ENCODE results near the gene SPSB2. TPM values are rescaled to one million over a fixed set of nuclear protein-coding genes. Genes with fewer than 3 reads are reported as not detected.

Gene SPSB2
- total and polyA plus RNA-seq, 9 of the 15 experiments (the other 6 are each of a cell fraction or from before 2014, with no cell fraction given): 0.10 to 10.6 (median 1.9) TPM

DNA sequence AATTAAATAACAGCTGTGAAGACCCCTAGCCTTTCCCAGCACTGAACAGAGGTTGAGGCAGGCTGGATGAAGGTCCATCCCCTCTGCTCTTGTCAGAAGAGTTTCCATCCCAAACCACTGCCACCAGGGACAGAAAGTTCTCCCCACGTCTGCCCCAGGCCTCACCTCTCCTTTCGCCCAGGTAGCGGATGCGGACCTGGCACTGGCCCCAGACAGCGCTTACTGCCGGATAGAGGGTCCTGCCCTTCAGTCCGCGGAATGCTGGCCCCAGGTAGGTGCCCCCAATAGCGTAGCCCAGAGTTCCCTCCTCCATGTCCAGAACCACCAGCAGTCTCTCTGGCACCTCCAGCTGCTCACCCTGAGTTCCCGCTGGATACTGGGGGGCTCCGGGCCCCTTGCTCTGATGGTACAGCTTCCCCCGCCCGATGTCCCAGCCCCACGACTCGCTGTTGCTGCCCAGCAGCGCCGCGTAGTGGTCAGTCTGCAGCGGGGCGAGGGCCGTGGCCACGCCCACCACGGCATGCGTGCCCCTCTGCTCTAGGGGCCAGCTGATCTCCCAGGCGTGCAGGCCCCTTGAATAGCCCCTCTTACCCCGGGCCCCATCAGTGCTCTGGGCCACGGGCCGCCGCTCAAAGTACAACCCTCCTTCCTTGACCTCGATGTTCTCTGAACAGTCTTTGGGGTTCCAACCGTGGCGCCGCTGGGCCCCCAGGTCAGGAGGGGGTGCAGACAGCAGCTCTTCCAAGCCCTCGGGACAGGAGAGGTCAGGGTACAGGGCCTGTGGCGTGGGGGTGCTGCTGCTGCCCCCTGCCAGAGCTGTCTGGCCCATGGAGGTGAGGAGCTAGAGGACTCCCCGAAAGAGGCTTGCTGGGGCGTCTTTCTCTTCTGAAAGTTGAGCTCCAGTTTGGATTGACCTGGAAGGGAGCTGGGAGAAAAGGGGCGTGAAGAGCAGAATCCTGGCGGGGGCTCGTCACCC, 742 bp downstream of the SPSB2 start:
- CTCF ChIA-PET (ENCODE audit: low intra/inter-chr PET ratio): interaction anchor here (0.7 kb wide), 1 partner anchor 170 kb away, joined by 3 read pairs; no protein-coding TSS in a partner anchor
- TF ChIP-seq ZNF217 (CRISPR knock-in tag; IDR thresholded peaks at IDR 0.05): no peak
- TF ChIP-seq, protein P1, sequence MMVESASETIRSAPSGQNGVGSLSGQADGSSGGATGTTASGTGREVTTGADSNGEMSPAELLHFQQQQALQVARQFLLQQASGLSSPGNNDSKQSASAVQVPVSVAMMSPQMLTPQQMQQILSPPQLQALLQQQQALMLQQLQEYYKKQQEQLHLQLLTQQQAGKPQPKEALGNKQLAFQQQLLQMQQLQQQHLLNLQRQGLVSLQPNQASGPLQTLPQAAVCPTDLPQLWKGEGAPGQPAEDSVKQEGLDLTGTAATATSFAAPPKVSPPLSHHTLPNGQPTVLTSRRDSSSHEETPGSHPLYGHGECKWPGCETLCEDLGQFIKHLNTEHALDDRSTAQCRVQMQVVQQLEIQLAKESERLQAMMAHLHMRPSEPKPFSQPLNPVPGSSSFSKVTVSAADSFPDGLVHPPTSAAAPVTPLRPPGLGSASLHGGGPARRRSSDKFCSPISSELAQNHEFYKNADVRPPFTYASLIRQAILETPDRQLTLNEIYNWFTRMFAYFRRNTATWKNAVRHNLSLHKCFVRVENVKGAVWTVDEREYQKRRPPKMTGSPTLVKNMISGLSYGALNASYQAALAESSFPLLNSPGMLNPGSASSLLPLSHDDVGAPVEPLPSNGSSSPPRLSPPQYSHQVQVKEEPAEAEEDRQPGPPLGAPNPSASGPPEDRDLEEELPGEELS (CRISPR knock-in tag; IDR thresholded peaks at IDR 0.05; ENCODE audit: borderline replicate concordance): no peak
- TF ChIP-seq NCOR1 (IDR thresholded peaks at IDR 0.05): no peak
- TF ChIP-seq BRF1 (IDR thresholded peaks at IDR 0.05; ENCODE audit: borderline replicate concordance, extremely low read depth, insufficient read length): no peak
- TF ChIP-seq, protein P2, sequence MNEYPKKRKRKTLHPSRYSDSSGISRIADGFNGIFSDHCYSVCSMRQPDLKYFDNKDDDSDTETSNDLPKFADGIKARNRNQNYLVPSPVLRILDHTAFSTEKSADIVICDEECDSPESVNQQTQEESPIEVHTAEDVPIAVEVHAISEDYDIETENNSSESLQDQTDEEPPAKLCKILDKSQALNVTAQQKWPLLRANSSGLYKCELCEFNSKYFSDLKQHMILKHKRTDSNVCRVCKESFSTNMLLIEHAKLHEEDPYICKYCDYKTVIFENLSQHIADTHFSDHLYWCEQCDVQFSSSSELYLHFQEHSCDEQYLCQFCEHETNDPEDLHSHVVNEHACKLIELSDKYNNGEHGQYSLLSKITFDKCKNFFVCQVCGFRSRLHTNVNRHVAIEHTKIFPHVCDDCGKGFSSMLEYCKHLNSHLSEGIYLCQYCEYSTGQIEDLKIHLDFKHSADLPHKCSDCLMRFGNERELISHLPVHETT (CRISPR knock-in tag; conservative IDR thresholded peaks at IDR 0.05 in 1 of 2, IDR thresholded peaks at IDR 0.05 in 1 of 2): no peak
- TF ChIP-seq ZNF707 (CRISPR knock-in tag; conservative IDR thresholded peaks at IDR 0.05): no peak
- TF ChIP-seq ZKSCAN1 (IDR thresholded peaks at IDR 0.05; ENCODE audit: low read depth, low read length): no peak
- no peak for TF ChIP-seq MECOM (CRISPR knock-in tag; IDR thresholded peaks at IDR 0.05)
- TF ChIP-seq, protein P3, sequence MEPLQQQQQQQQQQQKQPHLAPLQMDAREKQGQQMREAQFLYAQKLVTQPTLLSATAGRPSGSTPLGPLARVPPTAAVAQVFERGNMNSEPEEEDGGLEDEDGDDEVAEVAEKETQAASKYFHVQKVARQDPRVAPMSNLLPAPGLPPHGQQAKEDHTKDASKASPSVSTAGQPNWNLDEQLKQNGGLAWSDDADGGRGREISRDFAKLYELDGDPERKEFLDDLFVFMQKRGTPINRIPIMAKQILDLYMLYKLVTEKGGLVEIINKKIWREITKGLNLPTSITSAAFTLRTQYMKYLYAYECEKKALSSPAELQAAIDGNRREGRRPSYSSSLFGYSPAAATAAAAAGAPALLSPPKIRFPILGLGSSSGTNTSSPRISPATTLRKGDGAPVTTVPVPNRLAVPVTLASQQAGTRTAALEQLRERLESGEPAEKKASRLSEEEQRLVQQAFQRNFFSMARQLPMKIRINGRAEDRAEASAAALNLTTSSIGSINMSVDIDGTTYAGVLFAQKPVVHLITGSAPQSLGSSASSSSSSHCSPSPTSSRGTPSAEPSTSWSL (CRISPR knock-in tag; IDR thresholded peaks at IDR 0.05; ENCODE audit: borderline replicate concordance): no peak
- TF ChIP-seq, protein P4, sequence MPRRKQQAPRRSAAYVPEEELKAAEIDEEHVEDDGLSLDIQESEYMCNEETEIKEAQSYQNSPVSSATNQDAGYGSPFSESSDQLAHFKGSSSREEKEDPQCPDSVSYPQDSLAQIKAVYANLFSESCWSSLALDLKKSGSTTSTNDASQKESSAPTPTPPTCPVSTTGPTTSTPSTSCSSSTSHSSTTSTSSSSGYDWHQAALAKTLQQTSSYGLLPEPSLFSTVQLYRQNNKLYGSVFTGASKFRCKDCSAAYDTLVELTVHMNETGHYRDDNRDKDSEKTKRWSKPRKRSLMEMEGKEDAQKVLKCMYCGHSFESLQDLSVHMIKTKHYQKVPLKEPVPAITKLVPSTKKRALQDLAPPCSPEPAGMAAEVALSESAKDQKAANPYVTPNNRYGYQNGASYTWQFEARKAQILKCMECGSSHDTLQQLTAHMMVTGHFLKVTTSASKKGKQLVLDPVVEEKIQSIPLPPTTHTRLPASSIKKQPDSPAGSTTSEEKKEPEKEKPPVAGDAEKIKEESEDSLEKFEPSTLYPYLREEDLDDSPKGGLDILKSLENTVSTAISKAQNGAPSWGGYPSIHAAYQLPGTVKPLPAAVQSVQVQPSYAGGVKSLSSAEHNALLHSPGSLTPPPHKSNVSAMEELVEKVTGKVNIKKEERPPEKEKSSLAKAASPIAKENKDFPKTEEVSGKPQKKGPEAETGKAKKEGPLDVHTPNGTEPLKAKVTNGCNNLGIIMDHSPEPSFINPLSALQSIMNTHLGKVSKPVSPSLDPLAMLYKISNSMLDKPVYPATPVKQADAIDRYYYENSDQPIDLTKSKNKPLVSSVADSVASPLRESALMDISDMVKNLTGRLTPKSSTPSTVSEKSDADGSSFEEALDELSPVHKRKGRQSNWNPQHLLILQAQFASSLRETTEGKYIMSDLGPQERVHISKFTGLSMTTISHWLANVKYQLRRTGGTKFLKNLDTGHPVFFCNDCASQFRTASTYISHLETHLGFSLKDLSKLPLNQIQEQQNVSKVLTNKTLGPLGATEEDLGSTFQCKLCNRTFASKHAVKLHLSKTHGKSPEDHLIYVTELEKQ (CRISPR knock-in tag; IDR thresholded peaks at IDR 0.05): no peak

More for the DNA sequence above, 742 bp downstream of the SPSB2 start:
- ATAC-seq: peak; percentile 76
- in situ Hi-C loops (cut with MboI) (no loop called here), intact Hi-C loops (cut with micrococcal nuclease) (loop anchor here (2.0 kb wide), 1 partner anchor 18 kb away; no protein-coding TSS in a partner anchor)
- Histone ChIP-seq H3K9me3 (replicated peaks; ENCODE audit: control insufficient read depth, insufficient read depth, low read depth, low read length) (no peaks in the 10 kb centered on the region), H3K9me1 (ENCODE audit: control insufficient read depth, insufficient read depth, low read length) (no peaks in the 10 kb centered on the region), H3K4me1 (replicated peaks in 1 of 2; ENCODE audit: control insufficient read depth in 2 of 2, insufficient read depth in 2 of 2, low read length in 2 of 2) (peaks cover 30 to 52% of the 10 kb centered on the region in 2 experiments; a peak in 4 of 5 replicates), H3K36me3 (ENCODE audit: control insufficient read depth, insufficient read depth, low read length) (peaks cover 46% of the 10 kb centered on the region), H3K4me3 (peak overlapping the region; percentile 73), H3K4me2 (ENCODE audit: insufficient read depth, low read length) (peak overlapping the region; percentile 88), H3K9ac (ENCODE audit: insufficient read depth in 1 of 2, low read depth in 2 of 2, low read length in 2 of 2) (peak overlapping the region; percentile 81 to 95), H3K27ac (ENCODE audit: extremely low read depth, low read depth, low read length) (peak overlapping the region; percentile 78), H3K79me2 (ENCODE audit: control insufficient read depth, insufficient read depth, low read length) (peaks cover 59% of the 10 kb centered on the region), H2AFZ (ENCODE audit: low read depth, low read length) (no peak overlapping the region), H3K27me3 (ENCODE audit: control insufficient read depth in 2 of 2, insufficient read depth in 2 of 2, low read length in 2 of 2) (no peaks in the 10 kb centered on the region), H4K20me1 (replicated peaks; ENCODE audit: control insufficient read depth, insufficient read depth, low read length) (peaks cover 47% of the 10 kb centered on the region)
- TSS peak; percentile 84 for BruUV-seq (replicated peaks)
- WGBS (ENCODE audit: insufficient coverage, low coverage, missing lambda C conversion rate): 4% methylated on average over 23 of the region's 40 CpGs
- FAIRE-seq: no peak
- DNase-seq (ENCODE audit: extremely low read depth in 1 of 4, low spot score in 3 of 4): peak; percentile 59 to 89 (median 70)
- POLR2A ChIA-PET: interaction anchor here (0.6 to 11.3 kb wide), 27 partner anchors 8 to 415 kb away, joined by 3 to 174 read pairs (median 4); partner anchors contain the start of genes C12orf57, CDCA3, COPS7A and RNU7-1

Data from K562 (cell line).